Astrocyte of the spinal cord (primary cell): Measurements from ENCODE around the gene CIAO2B.

Experiments
- DNase-seq: peaks from one replicate; pipeline ENCODE4 v3.0.0; 2011; ENCODE audit warnings: low read depth, low spot score
- H3K4me3 ChIP-seq: 2 replicates; pipeline ENCODE4 v1.5.1; 2011; ENCODE audit warnings: low read depth, mild to moderate bottlenecking, low read length, moderate library complexity
- in situ Hi-C: cut with HindIII; loops from 2 replicates; pipeline ENCODE4 v1.10.0; 2017; ENCODE audit warnings: low sequenced_read_pairs
- TF ChIP-seq, protein P1 (sequence below): IDR thresholded peaks from 2 replicates; pipeline ENCODE4 v1.5.1; 2012; ENCODE audit warnings: low read depth, mild to moderate bottlenecking, low read length, inconsistent platforms

The CIAO2B gene

GRCh38 chr16:66894055-66894454 lies 40.1 kb downstream of the CIAO2B start:
- no peak for DNase-seq
- in situ Hi-C loops: no loop called here
- H3K4me3 ChIP-seq: no peak overlapping the region
- TF ChIP-seq, protein P1, sequence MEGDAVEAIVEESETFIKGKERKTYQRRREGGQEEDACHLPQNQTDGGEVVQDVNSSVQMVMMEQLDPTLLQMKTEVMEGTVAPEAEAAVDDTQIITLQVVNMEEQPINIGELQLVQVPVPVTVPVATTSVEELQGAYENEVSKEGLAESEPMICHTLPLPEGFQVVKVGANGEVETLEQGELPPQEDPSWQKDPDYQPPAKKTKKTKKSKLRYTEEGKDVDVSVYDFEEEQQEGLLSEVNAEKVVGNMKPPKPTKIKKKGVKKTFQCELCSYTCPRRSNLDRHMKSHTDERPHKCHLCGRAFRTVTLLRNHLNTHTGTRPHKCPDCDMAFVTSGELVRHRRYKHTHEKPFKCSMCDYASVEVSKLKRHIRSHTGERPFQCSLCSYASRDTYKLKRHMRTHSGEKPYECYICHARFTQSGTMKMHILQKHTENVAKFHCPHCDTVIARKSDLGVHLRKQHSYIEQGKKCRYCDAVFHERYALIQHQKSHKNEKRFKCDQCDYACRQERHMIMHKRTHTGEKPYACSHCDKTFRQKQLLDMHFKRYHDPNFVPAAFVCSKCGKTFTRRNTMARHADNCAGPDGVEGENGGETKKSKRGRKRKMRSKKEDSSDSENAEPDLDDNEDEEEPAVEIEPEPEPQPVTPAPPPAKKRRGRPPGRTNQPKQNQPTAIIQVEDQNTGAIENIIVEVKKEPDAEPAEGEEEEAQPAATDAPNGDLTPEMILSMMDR: no peak

DNA sequence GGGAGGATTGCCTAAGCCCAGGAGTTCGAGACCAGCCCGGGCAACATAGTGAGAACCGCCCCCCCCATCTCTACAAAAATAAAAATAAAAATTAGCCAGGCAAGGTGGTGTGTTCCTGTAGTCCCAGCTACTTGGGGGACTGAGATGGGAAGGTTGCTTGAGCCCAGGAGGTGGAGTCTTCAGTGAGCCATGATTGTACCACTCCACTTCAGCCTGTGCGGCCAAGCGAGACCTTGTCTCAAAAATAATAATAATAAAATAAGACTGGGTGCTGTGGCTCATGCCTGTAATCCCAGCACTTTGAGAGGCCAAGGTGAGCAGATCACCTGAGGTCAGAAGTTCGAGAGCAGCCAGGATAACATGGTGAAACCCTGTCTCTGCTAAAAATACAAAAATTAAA lies 42.4 kb downstream of the CIAO2B start:
- H3K4me3 ChIP-seq: no peak overlapping the region
- in situ Hi-C loops: no loop called here
- TF ChIP-seq, protein P1: no peak
- no peak for DNase-seq

DNA sequence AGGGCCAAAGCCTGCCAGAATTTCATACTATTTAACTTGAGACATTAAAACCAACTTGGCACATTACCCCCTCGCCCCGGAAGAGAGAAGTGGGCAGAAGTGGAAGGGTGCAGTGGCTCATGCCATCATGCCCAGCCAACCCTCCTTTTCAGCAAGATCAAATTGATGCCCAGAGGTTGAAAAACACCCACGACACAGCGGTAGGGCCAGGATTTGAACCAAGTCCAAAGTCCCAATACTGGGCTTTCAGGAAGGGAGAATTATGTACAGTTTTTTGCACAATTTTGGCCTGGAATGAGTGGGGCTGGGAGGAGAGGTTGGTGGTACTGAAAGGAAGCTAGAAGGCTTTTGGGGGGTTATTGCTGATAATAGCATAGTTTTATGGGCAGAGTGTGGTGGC lies 42.8 kb downstream of the CIAO2B start:
- no peak overlapping the region for H3K4me3 ChIP-seq
- DNase-seq: no peak
- TF ChIP-seq, protein P1: no peak
- in situ Hi-C loops: no loop called here

GRCh38 chr16:66890799-66891198 lies 43.4 kb downstream of the CIAO2B start:
- in situ Hi-C loops: no loop called here
- TF ChIP-seq, protein P1: no peak
- no peak overlapping the region for H3K4me3 ChIP-seq
- no peak for DNase-seq

DNA sequence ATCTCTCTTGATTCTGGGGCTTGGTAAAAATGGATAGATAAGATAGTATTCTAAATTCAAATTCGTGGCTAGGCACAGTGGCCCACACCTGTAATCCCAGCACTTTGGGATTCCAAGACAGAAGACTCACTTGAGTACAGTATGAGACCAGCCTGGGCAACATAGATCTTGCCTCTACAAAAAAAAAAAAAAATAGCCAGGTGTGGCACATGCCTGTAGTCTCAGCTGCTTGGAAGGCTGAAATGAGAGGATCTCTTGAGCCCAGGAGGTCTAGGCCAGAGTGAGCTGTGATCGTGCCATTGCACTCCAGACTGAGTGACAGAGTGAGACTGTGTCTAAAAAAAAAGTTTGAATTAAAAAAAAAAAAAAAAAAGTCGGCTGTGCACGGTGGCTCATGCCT lies 44.6 kb downstream of the CIAO2B start:
- no peak overlapping the region for H3K4me3 ChIP-seq
- no peak for DNase-seq
- TF ChIP-seq, protein P1: no peak
- in situ Hi-C loops: no loop called here

GRCh38 chr16:66888647-66889615 lies 45.3 kb downstream of the CIAO2B start:
- TF ChIP-seq, protein P1: no peak
- H3K4me3 ChIP-seq: no peak overlapping the region
- in situ Hi-C loops: no loop called here
- no peak for DNase-seq
